ENCODE measurements around the gene HAPLN2. TPM values are rescaled to one million over a fixed set of nuclear protein-coding genes. Genes with fewer than 3 reads are reported as not detected.
A peak's percentile ranks its signal among the peaks of the same experiment; 100 is the strongest.

The HAPLN2 gene
- total and polyA plus RNA-seq, 2 of the 4 experiments (the other 2 are of a cell fraction), result not detected

DNA sequence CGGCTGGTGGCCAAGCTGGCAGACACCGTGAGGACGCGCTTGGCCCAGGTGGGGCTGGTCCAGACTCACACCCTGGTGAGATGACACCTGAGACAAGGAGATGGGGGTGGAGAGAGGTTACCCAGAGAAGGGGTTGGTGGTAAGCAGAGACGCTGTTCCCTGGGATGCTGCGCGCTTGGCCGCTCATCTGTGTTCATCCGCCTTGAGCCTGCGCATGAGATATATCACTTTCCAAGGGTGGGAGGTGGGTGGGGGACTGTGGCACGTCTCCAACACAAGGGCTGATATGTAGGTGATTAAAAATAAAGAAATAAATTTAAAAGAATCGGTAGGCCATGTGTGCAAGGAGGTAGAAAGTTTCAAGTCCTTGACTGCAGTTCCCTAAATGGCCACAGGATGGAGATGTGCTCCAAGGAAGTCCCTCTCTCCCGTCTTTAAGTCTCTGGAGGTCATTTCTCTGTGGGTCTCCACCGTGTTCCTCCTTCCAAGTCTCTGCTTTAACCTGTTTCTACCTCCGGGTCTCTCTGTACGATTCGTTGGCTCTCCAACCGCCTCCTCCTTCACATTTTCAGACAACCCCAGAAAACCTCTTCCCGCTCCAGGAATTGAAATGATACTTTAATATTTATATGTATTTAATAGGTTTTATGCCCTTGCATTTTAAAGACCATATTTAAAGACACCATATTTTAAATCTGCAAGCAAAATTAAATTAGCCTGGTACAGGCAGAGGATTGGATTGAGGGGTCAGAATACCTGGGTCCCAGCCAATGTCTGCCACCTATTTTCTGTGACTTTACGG, 35.2 kb upstream of the HAPLN2 start:
- POLR2A ChIA-PET (ENCODE audit: unreplicated experiment), result no interaction called here

More for the DNA sequence above, 35.2 kb upstream of the HAPLN2 start:
- Histone ChIP-seq H3K56ac (ENCODE audit: extremely low read depth, insufficient read depth, low read length) (no peak overlapping the region), H3K27ac (ENCODE audit: insufficient read depth, low read length) (no peak overlapping the region), H2AK5ac (ENCODE audit: low read depth, low read length) (no peak overlapping the region), H3K4me2 (ENCODE audit: low read depth, low read length) (no peak overlapping the region), H3K36me3 (ENCODE audit: control insufficient read depth, insufficient read depth, low read length) (no peaks in the 10 kb centered on the region), H2BK120ac (ENCODE audit: low read depth, low read length) (no peak overlapping the region), H4K91ac (ENCODE audit: insufficient read depth, low read depth, low read length) (no peak overlapping the region), H3K9me1 (ENCODE audit: insufficient read depth, low read length) (no peaks in the 10 kb centered on the region), H3K23ac (ENCODE audit: low read depth, low read length) (no peak overlapping the region), H2AFZ (replicated peaks; ENCODE audit: low read length, poor library complexity) (peak overlapping the region; percentile 9), H3K27me3 (ENCODE audit: control insufficient read depth, insufficient read depth, low read length) (peaks cover 18% of the 10 kb centered on the region), H3K79me1 (ENCODE audit: low read depth in 1 of 2, low read length in 2 of 2) (no peaks in the 10 kb centered on the region), H3K4me1 (ENCODE audit: control insufficient read depth, insufficient read depth, low read length) (no peaks in the 10 kb centered on the region), H3K18ac (ENCODE audit: low read depth, low read length) (no peak overlapping the region), H3K4me3 (ENCODE audit: insufficient read depth, low read depth, low read length) (no peak overlapping the region), H3K14ac (replicated peaks; ENCODE audit: low read depth, low read length) (no peak overlapping the region), H3K9ac (ENCODE audit: low read depth, low read length) (no peak overlapping the region), H2BK15ac (ENCODE audit: low read depth, low read length) (no peak overlapping the region), H4K20me1 (ENCODE audit: insufficient read depth, low read length) (no peaks in the 10 kb centered on the region), H3K9me3 (ENCODE audit: control insufficient read depth, insufficient read depth, low read length) (no peaks in the 10 kb centered on the region), H4K5ac (ENCODE audit: low read depth, low read length) (no peak overlapping the region), H4K8ac (ENCODE audit: low read depth in 2 of 2, low read length in 2 of 2) (no peak overlapping the region), H2BK20ac (ENCODE audit: low read depth, low read length) (no peak overlapping the region), H2BK5ac (ENCODE audit: low read depth, low read length, poor library complexity, severe bottlenecking) (no peak overlapping the region), H2AK9ac (replicated peaks; ENCODE audit: low read depth, low read length, poor library complexity) (no peak overlapping the region), H3K4ac (ENCODE audit: low read depth, low read length) (no peak overlapping the region)
- in situ Hi-C loops (cut with MboI; ENCODE audit: low sequenced_read_pairs) (no loop called here), intact Hi-C loops (cut with micrococcal nuclease) (loop anchor here (1.0 to 2.0 kb wide), 2 partner anchors 24 to 73 kb away; no protein-coding TSS in a partner anchor), dilution Hi-C loops (cut with HindIII; ENCODE audit: low sequenced_read_pairs, unreplicated experiment) (no loop called here)
- no TSS peak for BruUV-seq (replicated peaks)
- WGBS, 2 experiments (ENCODE audit: extremely low coverage in 2 of 2, insufficient read length in 1 of 2), result 68% methylated on average over 10 of the region's 20 CpGs; no CpG with 5 or more reads in 1 of the 2 experiments
- TF ChIP-seq MAFK (IDR thresholded peaks at IDR 0.05; ENCODE audit: low read depth, low read length) (no peak), RAD21 (IDR thresholded peaks at IDR 0.05; ENCODE audit: low read length) (peak; percentile 90), NFE2L2 (IDR thresholded peaks at IDR 0.05; ENCODE audit: low read depth, low read length) (no peak), SMC3 (IDR thresholded peaks at IDR 0.05; ENCODE audit: low read depth, low read length) (peak; percentile 82)
- TF ChIP-seq, protein P1, sequence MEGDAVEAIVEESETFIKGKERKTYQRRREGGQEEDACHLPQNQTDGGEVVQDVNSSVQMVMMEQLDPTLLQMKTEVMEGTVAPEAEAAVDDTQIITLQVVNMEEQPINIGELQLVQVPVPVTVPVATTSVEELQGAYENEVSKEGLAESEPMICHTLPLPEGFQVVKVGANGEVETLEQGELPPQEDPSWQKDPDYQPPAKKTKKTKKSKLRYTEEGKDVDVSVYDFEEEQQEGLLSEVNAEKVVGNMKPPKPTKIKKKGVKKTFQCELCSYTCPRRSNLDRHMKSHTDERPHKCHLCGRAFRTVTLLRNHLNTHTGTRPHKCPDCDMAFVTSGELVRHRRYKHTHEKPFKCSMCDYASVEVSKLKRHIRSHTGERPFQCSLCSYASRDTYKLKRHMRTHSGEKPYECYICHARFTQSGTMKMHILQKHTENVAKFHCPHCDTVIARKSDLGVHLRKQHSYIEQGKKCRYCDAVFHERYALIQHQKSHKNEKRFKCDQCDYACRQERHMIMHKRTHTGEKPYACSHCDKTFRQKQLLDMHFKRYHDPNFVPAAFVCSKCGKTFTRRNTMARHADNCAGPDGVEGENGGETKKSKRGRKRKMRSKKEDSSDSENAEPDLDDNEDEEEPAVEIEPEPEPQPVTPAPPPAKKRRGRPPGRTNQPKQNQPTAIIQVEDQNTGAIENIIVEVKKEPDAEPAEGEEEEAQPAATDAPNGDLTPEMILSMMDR (conservative IDR thresholded peaks at IDR 0.05; ENCODE audit: low read depth, low read length), result peak; percentile 92
- TF ChIP-seq, protein P2, sequence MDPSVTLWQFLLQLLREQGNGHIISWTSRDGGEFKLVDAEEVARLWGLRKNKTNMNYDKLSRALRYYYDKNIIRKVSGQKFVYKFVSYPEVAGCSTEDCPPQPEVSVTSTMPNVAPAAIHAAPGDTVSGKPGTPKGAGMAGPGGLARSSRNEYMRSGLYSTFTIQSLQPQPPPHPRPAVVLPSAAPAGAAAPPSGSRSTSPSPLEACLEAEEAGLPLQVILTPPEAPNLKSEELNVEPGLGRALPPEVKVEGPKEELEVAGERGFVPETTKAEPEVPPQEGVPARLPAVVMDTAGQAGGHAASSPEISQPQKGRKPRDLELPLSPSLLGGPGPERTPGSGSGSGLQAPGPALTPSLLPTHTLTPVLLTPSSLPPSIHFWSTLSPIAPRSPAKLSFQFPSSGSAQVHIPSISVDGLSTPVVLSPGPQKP (IDR thresholded peaks at IDR 0.05; ENCODE audit: borderline replicate concordance, low read depth, low read length), result no peak
- DNase-seq, result peak; percentile 84
- ATAC-seq (ENCODE audit: low read depth), result peak; percentile 98
- CTCF ChIA-PET, result no interaction called here

Data from IMR-90 (cell line).